VCaP (cell line): ENCODE data around the gene FKBP4.
A peak's percentile ranks its signal among the peaks of the same experiment; 100 is the strongest.

Experiments
- H3K27ac ChIP-seq: fragments of 450-650 bp; 2 replicates; pipeline ENCODE4 v1.5.1; 2017
- CTCF ChIP-seq: fragments of 450-650 bp; conservative IDR thresholded peaks from 2 replicates; pipeline ENCODE4 v1.5.1; 2017; ENCODE audit warnings: mild to moderate bottlenecking, moderate library complexity

The FKBP4 gene, protein sequence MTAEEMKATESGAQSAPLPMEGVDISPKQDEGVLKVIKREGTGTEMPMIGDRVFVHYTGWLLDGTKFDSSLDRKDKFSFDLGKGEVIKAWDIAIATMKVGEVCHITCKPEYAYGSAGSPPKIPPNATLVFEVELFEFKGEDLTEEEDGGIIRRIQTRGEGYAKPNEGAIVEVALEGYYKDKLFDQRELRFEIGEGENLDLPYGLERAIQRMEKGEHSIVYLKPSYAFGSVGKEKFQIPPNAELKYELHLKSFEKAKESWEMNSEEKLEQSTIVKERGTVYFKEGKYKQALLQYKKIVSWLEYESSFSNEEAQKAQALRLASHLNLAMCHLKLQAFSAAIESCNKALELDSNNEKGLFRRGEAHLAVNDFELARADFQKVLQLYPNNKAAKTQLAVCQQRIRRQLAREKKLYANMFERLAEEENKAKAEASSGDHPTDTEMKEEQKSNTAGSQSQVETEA

DNA sequence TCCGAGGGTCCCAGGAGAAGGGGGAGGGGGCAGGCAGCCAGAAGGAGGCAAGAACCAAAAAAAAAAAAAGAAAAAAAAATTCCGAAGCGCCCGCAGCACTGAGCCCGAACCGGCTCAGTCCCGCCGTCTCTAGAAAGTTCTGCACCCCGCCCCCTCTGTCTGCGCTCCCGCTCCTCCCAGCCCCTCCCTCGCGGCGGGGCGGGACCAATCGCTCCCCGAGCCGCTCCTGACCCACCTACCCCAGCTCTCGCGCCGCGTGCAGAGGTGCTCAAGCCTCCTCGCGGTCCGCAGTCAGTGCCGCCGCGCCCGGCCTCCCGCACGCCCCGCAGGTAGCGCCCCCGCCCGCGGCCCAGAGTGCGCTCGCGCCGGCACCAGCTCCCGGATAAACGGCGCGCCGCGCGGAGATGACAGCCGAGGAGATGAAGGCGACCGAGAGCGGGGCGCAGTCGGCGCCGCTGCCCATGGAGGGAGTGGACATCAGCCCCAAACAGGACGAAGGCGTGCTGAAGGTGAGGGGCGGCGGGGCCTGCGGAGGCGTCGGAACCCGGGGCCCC, at the start of gene FKBP4:
FKBP4 (plus strand) TSS at position 235 of the 554 bp plus-strand sequence; CDS start at position 405, 170 bp downstream.
- TF ChIP-seq CTCF, result no peak
- H3K27ac ChIP-seq, result peak within 1 kb of the TSS; percentile 97

DNA sequence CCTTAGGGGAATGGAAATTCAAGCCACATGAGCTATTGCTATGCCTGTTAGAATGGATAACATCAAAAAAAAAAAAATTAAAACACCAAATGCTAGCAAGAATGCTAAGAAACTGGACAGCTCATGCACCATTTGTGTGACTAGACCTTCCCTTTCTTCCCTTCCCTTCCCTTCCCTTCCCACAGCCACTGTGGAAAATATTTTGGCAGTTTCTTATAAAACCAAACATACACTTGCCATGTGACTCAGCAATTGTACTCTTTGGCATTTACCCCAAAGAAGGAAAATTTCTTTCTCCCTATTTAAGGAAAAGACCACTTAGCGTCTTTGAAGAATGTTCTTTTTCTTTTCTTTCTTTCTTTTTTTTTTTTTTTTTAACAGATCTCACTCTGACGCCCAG, 49.1 kb upstream of the FKBP4 start:
- no peak for TF ChIP-seq CTCF

DNA sequence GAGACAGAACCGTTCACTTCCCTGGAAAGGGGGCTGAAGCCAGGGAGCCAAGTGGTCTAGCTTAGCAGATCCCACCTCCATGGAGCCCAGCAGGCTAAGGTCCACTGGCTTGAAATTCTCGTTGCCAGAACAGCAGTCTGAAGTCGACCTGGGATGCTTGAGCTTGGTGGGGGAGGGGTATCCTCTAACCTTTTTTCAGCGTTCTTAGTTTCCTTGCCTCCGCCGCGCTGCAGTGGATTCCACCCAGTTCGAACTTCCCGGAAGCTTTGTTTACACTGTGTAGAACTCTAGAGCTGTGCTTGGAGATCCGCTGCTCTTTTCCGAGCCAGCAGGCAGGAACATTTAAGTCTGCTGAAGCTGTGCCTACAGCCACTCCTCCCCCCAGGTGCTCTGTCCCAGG, 45.2 kb upstream of the FKBP4 start:
- H3K27ac ChIP-seq, result no peak overlapping the region
- no peak for TF ChIP-seq CTCF

More for the DNA sequence above, 49.1 kb upstream of the FKBP4 start:
- H3K27ac ChIP-seq, result no peak overlapping the region

- no peak overlapping the region for H3K27ac ChIP-seq
- TF ChIP-seq CTCF, result no peak
These were observed 44.6 kb upstream of the FKBP4 start for GRCh38 chr12:2750185-2750584.

GRCh38 chr12:2751230-2751629, 43.5 kb upstream of the FKBP4 start:
- TF ChIP-seq CTCF, result no peak
- peak overlapping the region; percentile 98; the same call in 1 of the 2 replicates for H3K27ac ChIP-seq

DNA sequence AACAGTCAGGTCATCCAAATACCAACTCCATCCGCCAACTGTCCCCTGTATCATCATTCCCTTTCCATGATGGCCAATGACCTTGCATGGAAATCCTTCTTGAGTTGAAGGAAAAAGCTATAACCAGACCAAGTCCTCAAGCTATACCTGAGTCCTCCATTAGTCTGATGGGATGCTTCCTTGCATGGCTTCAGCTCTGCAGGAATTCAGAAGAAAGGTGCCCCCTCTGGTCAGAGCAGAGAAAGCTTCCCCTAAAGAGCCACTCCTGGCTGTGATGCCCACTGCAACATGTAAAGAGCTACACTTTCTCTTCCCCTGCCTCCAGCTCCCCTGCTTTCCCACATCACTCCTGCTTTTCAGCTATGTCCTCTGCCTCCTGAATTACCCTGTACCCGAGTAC, 43.1 kb upstream of the FKBP4 start:
- TF ChIP-seq CTCF, result no peak
- peak overlapping the region; percentile 98; the same call in 1 of the 2 replicates for H3K27ac ChIP-seq

GRCh38 chr12:2752676-2753371, 41.9 kb upstream of the FKBP4 start:
- H3K27ac ChIP-seq, result peak overlapping the region; percentile 98
- TF ChIP-seq CTCF, result no peak
